Left colon (tissue), 2 donors: ENCODE measurements around the gene ZNF804A. TPM values are rescaled to one million over a fixed set of nuclear protein-coding genes. Genes with fewer than 3 reads are reported as not detected.
"Not testable (repeated sequence)": the region's sequence is repeated elsewhere in the genome, so short reads cannot be mapped to it uniquely, and the experiment has no call there.

Experiments
- ATAC-seq: fragments of 200-7000 bp; cut with Tn5 transposase; one replicate; pipeline ENCODE4 v1.9.1; 2020; ENCODE audit warnings: mild to moderate bottlenecking, moderate library complexity
- DNase-seq, 2 donors: peaks; one replicate each; pipeline ENCODE4 v3.0.0-alpha.2; 2020
- intact Hi-C, 2 donors: fragments of 100-400 bp; cut with DNase I in 1 of 2; cut with micrococcal nuclease in 1 of 2; formaldehyde crosslinking; loops; one replicate each; pipeline versions ENCODE4 v1.11.2 to v1.14.0; 2022; cut with DNase I, micrococcal nuclease
- total RNA-seq, 2 donors: library from RNA; stranded (reverse); fragmentation: NEBNext Ultra II Directional; extraction: Animal tissue kit (Norgen Biotek cat#: 25700); gene quantifications; one replicate each; pipeline ENCODE4 v1.2.1, GENCODE V29; 2021
- donor health status: DM: no; HTN: no; CAD: no.
- donor health status: DM: yes; HTN: yes; CAD: no.

ZNF804A gene
- total RNA-seq, 2 donors from 2014 or later, result 0.06 TPM

GRCh38 chr2:184685999-184686841 lies 87.9 kb downstream of the ZNF804A start:
- intact Hi-C loops, result no loop called here
- DNase-seq, result no peak
- ATAC-seq, result no peak

DNA sequence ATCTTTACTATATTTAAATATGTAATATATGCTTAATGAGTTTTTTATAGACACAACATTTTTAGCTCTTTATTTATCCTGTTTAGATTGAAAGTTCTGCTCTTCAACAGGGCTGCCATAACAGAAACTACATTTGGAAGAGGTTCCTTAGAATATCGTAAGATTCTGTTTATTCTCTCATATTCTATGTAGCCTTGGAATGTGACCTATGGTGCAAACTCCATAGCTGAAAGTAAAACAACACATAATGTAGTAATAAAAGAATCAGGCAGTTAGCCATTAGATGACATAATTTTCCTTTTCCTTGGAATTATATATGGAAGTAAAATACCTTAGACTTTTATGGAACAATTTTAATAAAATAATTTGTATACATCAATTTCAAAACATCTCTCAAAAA lies 91.3 kb downstream of the ZNF804A start:
- DNase-seq, result no peak
- intact Hi-C loops, result no loop called here
- no peak for ATAC-seq

DNA sequence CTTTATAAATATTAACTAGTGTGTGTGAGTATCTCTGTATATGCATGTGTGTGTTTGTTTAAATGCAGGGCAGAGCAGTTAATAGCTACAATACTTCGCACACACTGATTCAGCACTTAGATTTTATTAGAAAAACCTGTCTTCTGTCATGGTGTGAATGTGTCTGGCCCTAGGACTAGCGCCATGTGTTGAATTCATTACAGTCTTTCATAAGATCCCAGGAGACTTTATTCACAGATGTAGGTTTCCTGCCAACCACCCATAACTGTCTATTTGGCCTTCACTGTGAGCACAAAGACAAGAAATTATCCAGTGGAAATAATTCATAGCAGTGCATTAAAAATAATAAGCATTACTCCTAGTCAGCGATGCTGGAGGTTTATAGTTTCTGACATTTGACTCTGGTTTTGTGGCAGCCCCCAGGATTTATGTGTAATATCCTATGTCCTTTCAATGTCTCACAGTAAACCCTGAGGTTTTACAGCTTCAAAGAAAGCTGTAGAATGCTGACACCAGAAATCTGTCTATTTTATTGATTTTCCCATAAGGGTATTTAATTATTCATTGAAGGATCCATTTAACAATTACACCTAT lies 93.9 kb downstream of the ZNF804A start:
- ATAC-seq, result no peak
- intact Hi-C loops, result no loop called here
- DNase-seq, result no peak

- no peak for DNase-seq
- no peak for ATAC-seq
- intact Hi-C loops, result no loop called here
Observed at GRCh38 chr2:184696644-184697043, 98.3 kb downstream of the ZNF804A start.

- ATAC-seq, result no peak
- intact Hi-C loops, result no loop called here
Observed at GRCh38 chr2:184698476-184698875, 100.1 kb downstream of the ZNF804A start.

GRCh38 chr2:184721881-184722280 lies 123.6 kb downstream of the ZNF804A start:
- ATAC-seq (no peak), DNase-seq (no peak)
- intact Hi-C loops, result no loop called here

More at GRCh38 chr2:184698476-184698875, 100.1 kb downstream of the ZNF804A start:
- DNase-seq, result no peak

GRCh38 chr2:184727813-184728212 lies 129.5 kb downstream of the ZNF804A start:
- intact Hi-C loops, result no loop called here
- ATAC-seq (no peak), DNase-seq (no peak)

DNA sequence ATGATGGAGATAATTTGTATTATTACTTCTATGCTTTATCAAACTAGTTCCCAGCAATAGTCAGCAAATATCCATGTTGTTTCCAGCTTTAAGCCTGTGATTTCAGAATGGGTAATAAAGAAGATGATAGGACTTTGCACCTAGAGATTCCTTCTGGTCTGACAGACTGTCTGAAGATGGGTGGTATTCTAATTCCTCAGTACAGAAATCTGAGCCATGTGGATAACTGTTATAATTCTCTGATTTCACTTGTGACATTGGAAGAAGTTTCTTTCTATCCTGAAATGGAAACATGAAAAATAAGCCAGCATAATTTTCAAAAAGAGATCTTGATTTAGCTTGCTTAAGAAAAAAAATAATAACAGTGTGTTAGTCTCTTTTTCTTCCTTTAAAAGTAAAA lies 130.1 kb downstream of the ZNF804A start:
- no peak for ATAC-seq

GRCh38 chr2:184729581-184729980 lies 131.3 kb downstream of the ZNF804A start:
- intact Hi-C loops, result no loop called here
- ATAC-seq (no peak), DNase-seq (no peak)

More for the DNA sequence above, 130.1 kb downstream of the ZNF804A start:
- intact Hi-C loops, result no loop called here
- no peak for DNase-seq

DNA sequence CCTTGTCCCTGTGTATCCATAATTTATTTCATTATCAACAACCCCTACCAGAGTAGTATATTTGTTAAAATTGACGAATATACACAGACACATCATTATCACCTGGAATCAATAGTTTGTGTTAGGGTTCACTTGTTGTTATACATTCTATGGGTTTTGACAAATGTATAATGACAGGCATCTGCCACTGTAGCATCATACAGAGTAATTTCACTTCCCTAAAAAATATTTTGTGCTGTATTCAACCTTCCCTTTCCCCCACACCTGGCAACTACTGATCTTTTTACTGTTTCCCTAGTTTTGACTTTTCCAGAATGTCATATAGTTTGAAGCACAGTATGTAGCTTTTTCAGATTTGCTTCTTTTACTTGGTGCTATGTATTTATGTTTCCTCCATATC lies 132.0 kb downstream of the ZNF804A start:
- ATAC-seq, result no peak
- no peak for DNase-seq
- intact Hi-C loops, result no loop called here

- intact Hi-C loops, result no loop called here
Observed at GRCh38 chr2:184734338-184734737, 136.0 kb downstream of the ZNF804A start.

GRCh38 chr2:184735611-184736010 lies 137.3 kb downstream of the ZNF804A start:
- intact Hi-C loops, result no loop called here
- no peak for ATAC-seq
- DNase-seq, result no peak

More at GRCh38 chr2:184734338-184734737, 136.0 kb downstream of the ZNF804A start:
- DNase-seq, result no peak
- no peak for ATAC-seq

GRCh38 chr2:184743096-184743495 lies 144.8 kb downstream of the ZNF804A start:
- intact Hi-C loops, result no loop called here
- ATAC-seq (no peak), DNase-seq (no peak)

DNA sequence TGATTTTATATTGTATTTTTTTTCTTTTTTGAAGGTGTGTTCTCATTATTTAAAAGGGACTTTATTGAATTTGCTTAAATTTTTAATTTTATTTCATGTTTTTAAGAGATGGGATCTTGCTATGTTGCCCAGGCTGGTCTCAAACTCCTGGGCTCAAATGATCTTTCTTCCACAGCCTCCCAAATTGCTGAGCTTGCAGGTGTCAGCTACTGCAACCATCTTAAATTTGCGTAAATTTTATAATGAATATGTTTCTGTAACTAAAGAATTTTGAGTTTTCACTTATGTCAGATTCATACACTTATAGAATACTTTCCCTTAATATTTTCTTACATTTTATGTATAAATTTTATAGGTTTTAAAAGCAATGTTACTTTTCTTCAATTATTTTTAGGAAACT lies 157.8 kb downstream of the ZNF804A start:
- ATAC-seq (no peak), DNase-seq (no peak)
- intact Hi-C loops, result no loop called here

DNA sequence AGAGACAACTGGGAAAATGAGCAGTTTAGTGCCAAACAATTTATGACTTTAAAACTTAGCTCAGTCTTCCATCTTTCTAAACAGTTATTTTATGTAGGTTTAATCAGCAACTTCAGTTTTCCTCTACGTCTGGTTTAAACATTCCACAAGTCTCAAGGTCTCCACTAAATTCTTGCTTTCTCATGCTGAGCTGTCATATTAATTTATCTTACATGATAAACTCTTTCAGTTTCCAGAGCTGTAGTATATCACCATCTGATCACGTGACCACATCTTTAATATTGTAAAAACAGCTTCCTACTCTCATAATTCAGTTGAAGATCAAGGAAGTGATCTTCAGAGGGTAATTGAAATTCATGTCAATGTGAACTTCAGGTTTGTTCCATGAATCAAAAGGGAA lies 158.6 kb downstream of the ZNF804A start:
- intact Hi-C loops, result no loop called here
- ATAC-seq (no peak), DNase-seq (no peak)

GRCh38 chr2:184759557-184760255 lies 161.4 kb downstream of the ZNF804A start:
- ATAC-seq, DNase-seq, intact Hi-C loops: not testable (repeated sequence)

DNA sequence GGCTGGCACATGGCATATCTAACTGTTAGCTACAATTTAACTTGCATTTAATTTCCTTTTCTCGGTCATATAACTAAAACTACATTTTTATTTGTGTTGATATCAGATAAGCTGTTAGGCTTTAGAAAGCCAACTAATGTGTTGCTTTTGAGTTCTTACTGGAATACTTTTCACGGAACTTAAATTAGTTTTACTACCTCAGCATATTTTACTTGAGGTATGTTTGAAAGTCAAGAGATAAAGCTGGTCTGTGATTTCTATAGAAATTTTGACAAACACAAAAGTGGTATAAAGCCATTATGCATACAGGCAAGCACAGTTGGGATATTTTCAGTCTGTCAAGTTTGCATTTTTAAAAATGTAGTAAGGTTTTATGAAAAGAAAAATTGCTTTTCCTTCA lies 162.6 kb downstream of the ZNF804A start:
- DNase-seq (no peak), ATAC-seq (no peak)
- intact Hi-C loops, result no loop called here

GRCh38 chr2:184765112-184765895 lies 167.0 kb downstream of the ZNF804A start:
- no peak for ATAC-seq
- intact Hi-C loops, result no loop called here

GRCh38 chr2:184767059-184767458 lies 168.7 kb downstream of the ZNF804A start:
- intact Hi-C loops, result no loop called here
- ATAC-seq (no peak), DNase-seq (no peak)

More at GRCh38 chr2:184765112-184765895, 167.0 kb downstream of the ZNF804A start:
- no peak for DNase-seq
